Measurements from ENCODE around the gene ERC2.

DNA sequence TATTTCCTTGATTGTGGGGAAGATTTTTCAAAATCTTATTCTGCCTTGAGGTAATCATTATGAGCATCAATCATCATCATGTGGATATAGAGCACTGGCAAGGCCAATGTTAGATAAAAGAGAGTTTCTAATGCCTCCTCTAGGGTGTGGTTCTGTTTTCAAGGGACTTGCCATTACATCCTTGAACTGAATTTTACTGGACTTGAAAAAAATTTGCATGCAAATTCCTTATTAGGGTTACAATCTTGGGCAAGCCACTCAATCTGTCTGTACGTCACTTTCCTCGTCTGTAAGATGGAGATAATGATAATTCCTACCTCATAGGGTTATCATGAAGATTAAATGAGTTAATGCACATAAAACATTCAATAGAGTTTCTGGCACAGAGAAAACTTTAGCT is 825.0 kb downstream of the ERC2 start:
- TF ChIP-seq POLR2A (IDR thresholded peaks at IDR 0.05; ENCODE audit: low read depth, low read length) (no peak), POLR2AphosphoS5 (IDR thresholded peaks at IDR 0.05; ENCODE audit: low read depth, low read length) (no peak), TAF1 (IDR thresholded peaks at IDR 0.05; ENCODE audit: low read depth, low read length) (no peak), SPI1 (IDR thresholded peaks at IDR 0.05; ENCODE audit: low read depth, low read length) (no peak), PAX5 (IDR thresholded peaks at IDR 0.05; ENCODE audit: insufficient read depth, low read length, severe bottlenecking) (no peak)
